HEK293 (cell line): Measurements from ENCODE around the gene RNF224.

Experiments
- CTCF ChIA-PET: fragments of 350-600 bp; formaldehyde crosslinking; extraction: SDS; loops from one replicate; lab custom pipeline; 2021; ENCODE audit warnings: antibody characterized with exemption; lab: Yijun Ruan, JAX
- POLR2A ChIA-PET: fragments of 300-600 bp; formaldehyde crosslinking; extraction: SDS; loops from one replicate; lab custom pipeline; 2020; ENCODE audit warnings: antibody characterized with exemption, inconsistent platforms; lab: Yijun Ruan, JAX
- H3K27ac ChIP-seq: fragments of 200-500 bp; sonication (Bioruptor generic); 2 replicates; pipeline ENCODE4 v1.5.1; 2014; ENCODE audit warnings: low read depth, low read length, control low read depth, inconsistent platforms; ENCODE audit errors: extremely low read depth
- H3K36me3 ChIP-seq, 2 experiments: fragments of 200-500 bp in 1 of 2; sonication (Bioruptor generic) in 1 of 2; 1 replicate in 1 of 2; 2 replicates in 1 of 2; pipeline ENCODE4 v1.5.1; 2014 to 2017; ENCODE audit warnings: inconsistent platforms in 2 of 2, low read length in 2 of 2; ENCODE audit not compliant: control insufficient read depth in 2 of 2, insufficient read depth in 1 of 2
- H3K4me1 ChIP-seq: fragments of 200-500 bp; sonication (Bioruptor generic); 2 replicates; pipeline ENCODE4 v1.5.1; 2014; ENCODE audit warnings: mild to moderate bottlenecking, low read length, inconsistent platforms; ENCODE audit not compliant: control insufficient read depth, insufficient read depth
- H3K4me3 ChIP-seq: 2 replicates; pipeline ENCODE4 v1.5.1; 2011; ENCODE audit warnings: low read depth, mild to moderate bottlenecking, control low read depth, low read length, moderate library complexity
- H3K9me3 ChIP-seq: fragments of 200-500 bp; sonication (Bioruptor generic); 2 replicates; pipeline ENCODE4 v1.5.1; 2014; ENCODE audit warnings: low read depth, low read length, inconsistent platforms; ENCODE audit not compliant: control insufficient read depth, insufficient read depth
- BCL11B ChIP-seq: fragments of 450-650 bp; formaldehyde crosslinking; IDR thresholded peaks from 2 replicates; pipeline ENCODE4 v1.5.1; 2016; ENCODE audit warnings: low read depth, missing biosample characterization, missing genetic modification characterization
- GLI2 ChIP-seq: fragments of 450-650 bp; formaldehyde crosslinking; IDR thresholded peaks from 2 replicates; pipeline ENCODE4; 2017; ENCODE audit warnings: missing biosample characterization, missing genetic modification characterization, low read depth, borderline replicate concordance
- GLI4 ChIP-seq: fragments of 450-650 bp; formaldehyde crosslinking; IDR thresholded peaks from 2 replicates; pipeline ENCODE4 v1.5.1; 2016; ENCODE audit warnings: missing biosample characterization, missing genetic modification characterization
- GLIS1 ChIP-seq: fragments of 450-650 bp; formaldehyde crosslinking; IDR thresholded peaks from 2 replicates; pipeline ENCODE4 v1.5.1; 2016; ENCODE audit warnings: missing biosample characterization, missing genetic modification characterization
- GLIS2 ChIP-seq: fragments of 450-650 bp; formaldehyde crosslinking; IDR thresholded peaks from 2 replicates; pipeline ENCODE4 v1.5.1; 2016; ENCODE audit warnings: missing biosample characterization, missing genetic modification characterization
- HOXC10 ChIP-seq: sonication (generic); formaldehyde crosslinking; IDR thresholded peaks from 2 replicates; pipeline ENCODE4 v1.8.1; 2023; ENCODE audit warnings: mild to moderate bottlenecking, missing genetic modification reagents
- KLF10 ChIP-seq: fragments of 450-650 bp; IDR thresholded peaks from 2 replicates; pipeline ENCODE4 v1.5.1; 2018; ENCODE audit warnings: missing biosample characterization, mild to moderate bottlenecking, missing genetic modification characterization
- KLF8 ChIP-seq: fragments of 450-650 bp; formaldehyde crosslinking; IDR thresholded peaks from 2 replicates; pipeline ENCODE4 v1.5.1; 2016; ENCODE audit warnings: missing biosample characterization, missing genetic modification characterization
- KLF9 ChIP-seq: fragments of 450-650 bp; formaldehyde crosslinking; IDR thresholded peaks from 2 replicates; pipeline ENCODE4 v1.5.1; 2016; ENCODE audit warnings: missing biosample characterization, missing genetic modification characterization, low read depth
- REST ChIP-seq: fragments of 450-650 bp; formaldehyde crosslinking; IDR thresholded peaks from 2 replicates; pipeline ENCODE4 v1.5.1; 2016; ENCODE audit warnings: missing biosample characterization, missing genetic modification characterization
- SP2 ChIP-seq: fragments of 450-650 bp; formaldehyde crosslinking; IDR thresholded peaks from 2 replicates; pipeline ENCODE4 v1.5.1; 2016; ENCODE audit warnings: missing biosample characterization, missing genetic modification characterization
- SP3 ChIP-seq: fragments of 450-650 bp; formaldehyde crosslinking; IDR thresholded peaks from 2 replicates; pipeline ENCODE4 v1.5.1; 2016; ENCODE audit warnings: missing biosample characterization, missing genetic modification characterization
- ZBTB48 ChIP-seq: fragments of 450-650 bp; formaldehyde crosslinking; IDR thresholded peaks from 2 replicates; pipeline ENCODE4 v1.5.1; 2016; ENCODE audit warnings: missing biosample characterization, missing genetic modification characterization
- ZBTB7A ChIP-seq: fragments of 450-650 bp; formaldehyde crosslinking; IDR thresholded peaks from 2 replicates; pipeline ENCODE4 v1.5.1; 2016; ENCODE audit warnings: low read depth, missing biosample characterization, missing genetic modification characterization
- ZBTB8A ChIP-seq: fragments of 450-650 bp; formaldehyde crosslinking; IDR thresholded peaks from 2 replicates; pipeline ENCODE4 v1.5.1; 2016; ENCODE audit warnings: missing biosample characterization, missing genetic modification characterization
- ZFP41 ChIP-seq: fragments of 450-650 bp; formaldehyde crosslinking; IDR thresholded peaks from 2 replicates; pipeline ENCODE4 v1.5.1; 2016; ENCODE audit warnings: missing biosample characterization, missing genetic modification characterization, borderline replicate concordance
- ZNF211 ChIP-seq: fragments of 450-650 bp; formaldehyde crosslinking; IDR thresholded peaks from 2 replicates; pipeline ENCODE4 v1.5.1; 2016; ENCODE audit warnings: low read depth, missing biosample characterization, missing genetic modification characterization
- ZNF335 ChIP-seq: fragments of 450-650 bp; formaldehyde crosslinking; conservative IDR thresholded peaks from 2 replicates; pipeline ENCODE4 v1.5.1; 2016; ENCODE audit warnings: missing biosample characterization, missing genetic modification characterization
- ZNF341 ChIP-seq: fragments of 450-650 bp; formaldehyde crosslinking; IDR thresholded peaks from 2 replicates; pipeline ENCODE4; 2016; ENCODE audit warnings: low read depth, missing biosample characterization, missing genetic modification characterization
- ZNF423 ChIP-seq: fragments of 450-650 bp; formaldehyde crosslinking; IDR thresholded peaks from 2 replicates; pipeline ENCODE4 v1.5.1; 2016; ENCODE audit warnings: missing biosample characterization, missing genetic modification characterization
- ZNF677 ChIP-seq: fragments of 450-650 bp; IDR thresholded peaks from 2 replicates; pipeline ENCODE4 v1.5.0; 2018; ENCODE audit warnings: missing biosample characterization, mild to moderate bottlenecking, missing genetic modification characterization, moderate library complexity
- TF ChIP-seq, protein P1 (sequence below): IDR thresholded peaks from 2 replicates; pipeline ENCODE4 v1.6.1; 2011; ENCODE audit warnings: mild to moderate bottlenecking, low read depth, low read length, borderline replicate concordance
- TF ChIP-seq, protein P2 (sequence below): fragments of 450-650 bp; formaldehyde crosslinking; IDR thresholded peaks from 2 replicates; pipeline ENCODE4 v1.5.0; 2017; ENCODE audit warnings: missing biosample characterization, missing genetic modification characterization, borderline replicate concordance

Gene RNF224

DNA sequence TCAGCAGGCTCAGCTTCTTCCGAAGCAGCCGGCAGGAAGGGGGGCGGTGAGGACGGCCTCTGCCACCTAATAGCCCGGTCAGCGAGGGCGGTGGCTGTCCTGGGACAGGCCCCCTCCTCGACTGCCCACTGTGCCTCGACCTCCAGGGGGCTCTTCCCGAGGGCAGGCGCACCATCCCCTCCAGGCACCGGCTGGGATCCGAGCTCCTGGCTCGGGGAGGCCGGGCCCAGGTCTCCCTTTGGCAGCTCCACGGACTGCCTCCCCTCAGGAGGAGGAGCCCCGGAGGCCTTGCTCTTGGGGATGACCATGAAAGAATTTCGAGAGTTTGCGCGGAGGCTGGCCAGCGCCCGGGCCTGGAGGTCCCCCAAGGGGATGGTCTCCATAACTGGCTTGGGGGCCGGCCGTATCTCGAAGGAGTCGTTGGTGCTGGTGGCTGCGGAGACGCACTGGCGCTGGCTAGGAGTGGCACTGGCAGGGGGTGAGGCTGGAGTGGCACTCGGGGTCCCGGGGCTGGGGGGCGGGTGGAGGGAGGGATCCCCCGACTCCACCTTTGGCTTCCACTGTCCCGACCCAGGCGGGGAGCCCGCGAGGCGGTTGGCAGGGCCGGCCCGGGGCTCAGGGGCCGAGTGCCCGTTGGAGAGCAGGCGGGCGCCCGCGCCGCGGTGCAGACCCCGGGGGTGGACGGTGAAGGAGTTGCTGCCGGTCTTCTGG, 27.7 kb upstream of the RNF224 start (continued):
- TF ChIP-seq REST (tag by site-specific recombination), result 0 out of 2 replicates have a peak, but pooled peaks have one; percentile 28
- TF ChIP-seq SP2, result peak; percentile 69
- TF ChIP-seq ZNF341 (tag by site-specific recombination), result peak; percentile 80
- no peak for TF ChIP-seq GLI4 (tag by site-specific recombination)
- TF ChIP-seq SP3 (tag by site-specific recombination), result 0 out of 2 replicates have a peak, but pooled peaks have one; percentile 26
- TF ChIP-seq ZNF677 (tag by site-specific recombination), result no peak
- TF ChIP-seq, all 188 proteins: peak for 9

DNA sequence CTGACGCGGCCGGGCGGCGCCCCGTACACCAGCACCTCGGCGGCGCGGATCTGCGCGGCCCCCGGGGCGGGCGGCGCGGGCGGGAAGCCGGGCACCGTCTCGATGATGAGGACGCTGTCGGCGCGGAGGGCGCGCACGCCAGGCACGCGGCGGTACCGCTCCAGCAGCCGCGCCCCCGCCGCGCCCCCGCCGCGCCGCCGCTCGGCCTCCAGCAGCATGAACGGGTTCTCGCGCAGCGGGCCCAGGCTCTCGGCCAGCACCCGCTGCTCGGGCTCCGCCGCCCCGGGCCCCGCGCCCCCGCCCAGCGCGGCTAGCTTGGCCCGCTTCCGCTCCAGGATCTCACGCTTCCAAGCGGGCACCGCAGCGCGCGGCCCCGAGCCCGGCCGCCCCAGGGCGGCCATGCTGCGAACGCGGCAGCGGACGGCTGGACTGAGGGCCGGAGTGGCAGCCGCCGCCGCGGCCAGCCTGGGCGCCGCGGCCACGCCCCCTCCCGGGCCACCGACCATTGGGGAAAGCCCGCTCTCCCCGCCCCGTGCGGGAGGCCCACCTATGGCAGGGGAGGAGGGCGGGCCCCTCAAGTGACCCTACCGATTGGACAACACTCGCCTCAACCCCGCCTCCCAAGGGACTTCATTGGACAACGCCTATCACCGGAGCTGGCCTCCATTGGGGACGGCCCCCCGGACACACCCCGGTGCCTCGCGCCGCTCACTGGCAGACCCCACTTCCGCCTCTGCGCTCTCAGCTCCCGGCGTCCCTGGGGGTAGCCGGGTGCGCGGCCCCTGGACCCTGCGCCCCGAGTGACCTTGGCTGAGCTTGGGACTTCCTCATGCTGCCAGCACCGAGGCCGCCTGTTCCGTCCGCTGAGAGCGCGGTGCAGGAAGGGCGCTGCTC, 26.7 kb upstream of the RNF224 start, which contains the start of gene TPRN:
TPRN (minus strand) TSS at position 431 of the 894 bp plus-strand sequence; CDS start at position 401, 30 bp downstream.
- ChIA-PET POLR2A (interaction anchor here (0.6 to 16.6 kb wide), 30 partner anchors 9 to 529 kb away, joined by 3 to 304 read pairs (median 5); partner anchors contain the start of genes ANAPC2, CYSRT1, GRIN1 and MAN1B1), CTCF (interaction anchor here (0.6 to 1.1 kb wide), 7 partner anchors 12 to 412 kb away, joined by 3 to 5 read pairs (median 3); partner anchors contain the start of genes ANAPC2, RNF224 and SSNA1)
- peak within 1 kb of the TSS; percentile 86 for H3K4me3 ChIP-seq
- peaks cover 9% of the 10 kb centered on the region for H3K4me1 ChIP-seq
- H3K27ac ChIP-seq, result peak within 1 kb of the TSS; percentile 57; the same call in 1 of the 2 replicates
- H3K36me3 ChIP-seq, result peaks cover 0 to 3% of the 10 kb centered on the region in 2 experiments; a peak in 1 of 3 replicates
- H3K9me3 ChIP-seq, result no peaks in the 10 kb centered on the region
- TF ChIP-seq ZNF423 (tag by site-specific recombination), result peak; percentile 64; the same call in 1 of the 2 replicates
- TF ChIP-seq, protein P1, sequence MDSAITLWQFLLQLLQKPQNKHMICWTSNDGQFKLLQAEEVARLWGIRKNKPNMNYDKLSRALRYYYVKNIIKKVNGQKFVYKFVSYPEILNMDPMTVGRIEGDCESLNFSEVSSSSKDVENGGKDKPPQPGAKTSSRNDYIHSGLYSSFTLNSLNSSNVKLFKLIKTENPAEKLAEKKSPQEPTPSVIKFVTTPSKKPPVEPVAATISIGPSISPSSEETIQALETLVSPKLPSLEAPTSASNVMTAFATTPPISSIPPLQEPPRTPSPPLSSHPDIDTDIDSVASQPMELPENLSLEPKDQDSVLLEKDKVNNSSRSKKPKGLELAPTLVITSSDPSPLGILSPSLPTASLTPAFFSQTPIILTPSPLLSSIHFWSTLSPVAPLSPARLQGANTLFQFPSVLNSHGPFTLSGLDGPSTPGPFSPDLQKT, result peak; percentile 12; the same call in 1 of the 2 replicates
- TF ChIP-seq ZNF677 (tag by site-specific recombination), result no peak
- TF ChIP-seq ZBTB8A (tag by site-specific recombination), result peak; percentile 75
- peak; percentile 100 for TF ChIP-seq GLIS2
- no peak for TF ChIP-seq GLI2
- peak; percentile 93 for TF ChIP-seq GLIS1 (tag by site-specific recombination)
- peak; percentile 88 for TF ChIP-seq KLF9 (tag by site-specific recombination)
- no peak for TF ChIP-seq ZNF211
- TF ChIP-seq ZBTB7A, result peak; percentile 81; the same call in 1 of the 2 replicates
- TF ChIP-seq ZBTB48 (tag by site-specific recombination), result peak; percentile 97
- no peak for TF ChIP-seq REST (tag by site-specific recombination)
- TF ChIP-seq KLF10 (tag by site-specific recombination), result peak; percentile 99
- peak; percentile 92 for TF ChIP-seq KLF8 (tag by site-specific recombination)
- 0 out of 2 replicates have a peak, but pooled peaks have one; percentile 66 for TF ChIP-seq HOXC10
- peak; percentile 91 for TF ChIP-seq BCL11B (tag by site-specific recombination)
- no peak for TF ChIP-seq ZFP41 (tag by site-specific recombination)
- TF ChIP-seq, protein P2, sequence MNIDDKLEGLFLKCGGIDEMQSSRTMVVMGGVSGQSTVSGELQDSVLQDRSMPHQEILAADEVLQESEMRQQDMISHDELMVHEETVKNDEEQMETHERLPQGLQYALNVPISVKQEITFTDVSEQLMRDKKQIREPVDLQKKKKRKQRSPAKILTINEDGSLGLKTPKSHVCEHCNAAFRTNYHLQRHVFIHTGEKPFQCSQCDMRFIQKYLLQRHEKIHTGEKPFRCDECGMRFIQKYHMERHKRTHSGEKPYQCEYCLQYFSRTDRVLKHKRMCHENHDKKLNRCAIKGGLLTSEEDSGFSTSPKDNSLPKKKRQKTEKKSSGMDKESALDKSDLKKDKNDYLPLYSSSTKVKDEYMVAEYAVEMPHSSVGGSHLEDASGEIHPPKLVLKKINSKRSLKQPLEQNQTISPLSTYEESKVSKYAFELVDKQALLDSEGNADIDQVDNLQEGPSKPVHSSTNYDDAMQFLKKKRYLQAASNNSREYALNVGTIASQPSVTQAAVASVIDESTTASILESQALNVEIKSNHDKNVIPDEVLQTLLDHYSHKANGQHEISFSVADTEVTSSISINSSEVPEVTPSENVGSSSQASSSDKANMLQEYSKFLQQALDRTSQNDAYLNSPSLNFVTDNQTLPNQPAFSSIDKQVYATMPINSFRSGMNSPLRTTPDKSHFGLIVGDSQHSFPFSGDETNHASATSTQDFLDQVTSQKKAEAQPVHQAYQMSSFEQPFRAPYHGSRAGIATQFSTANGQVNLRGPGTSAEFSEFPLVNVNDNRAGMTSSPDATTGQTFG (tag by site-specific recombination), result no peak
- no peak for TF ChIP-seq ZNF335
